ENCODE measurements around the gene LRRC74A.

GRCh38 chr14:76780360-76780759 lies 45.8 kb upstream of the LRRC74A start:
- TF ChIP-seq, protein P1, sequence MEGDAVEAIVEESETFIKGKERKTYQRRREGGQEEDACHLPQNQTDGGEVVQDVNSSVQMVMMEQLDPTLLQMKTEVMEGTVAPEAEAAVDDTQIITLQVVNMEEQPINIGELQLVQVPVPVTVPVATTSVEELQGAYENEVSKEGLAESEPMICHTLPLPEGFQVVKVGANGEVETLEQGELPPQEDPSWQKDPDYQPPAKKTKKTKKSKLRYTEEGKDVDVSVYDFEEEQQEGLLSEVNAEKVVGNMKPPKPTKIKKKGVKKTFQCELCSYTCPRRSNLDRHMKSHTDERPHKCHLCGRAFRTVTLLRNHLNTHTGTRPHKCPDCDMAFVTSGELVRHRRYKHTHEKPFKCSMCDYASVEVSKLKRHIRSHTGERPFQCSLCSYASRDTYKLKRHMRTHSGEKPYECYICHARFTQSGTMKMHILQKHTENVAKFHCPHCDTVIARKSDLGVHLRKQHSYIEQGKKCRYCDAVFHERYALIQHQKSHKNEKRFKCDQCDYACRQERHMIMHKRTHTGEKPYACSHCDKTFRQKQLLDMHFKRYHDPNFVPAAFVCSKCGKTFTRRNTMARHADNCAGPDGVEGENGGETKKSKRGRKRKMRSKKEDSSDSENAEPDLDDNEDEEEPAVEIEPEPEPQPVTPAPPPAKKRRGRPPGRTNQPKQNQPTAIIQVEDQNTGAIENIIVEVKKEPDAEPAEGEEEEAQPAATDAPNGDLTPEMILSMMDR (IDR thresholded peaks at IDR 0.05), result no peak
- no peak for TF ChIP-seq POLR2A (IDR thresholded peaks at IDR 0.05)

All from right lobe of liver (tissue), 4 donors.